HepG2 (cell line): ENCODE measurements around the gene GPR137. TPM values are rescaled to one million over a fixed set of nuclear protein-coding genes. Genes with fewer than 3 reads are reported as not detected.

ENCODE experiments used
- CBFB ChIP-seq: sonication (generic); formaldehyde crosslinking; IDR thresholded peaks from 2 replicates; pipeline ENCODE4 v1.4.0; 2020; ENCODE audit warnings: missing genetic modification reagents
- HMG20B ChIP-seq: conservative IDR thresholded peaks from 2 replicates; pipeline ENCODE4 v1.6.1; 2016; ENCODE audit warnings: missing genetic modification reagents, missing compliant biosample characterization
- POLR2A ChIP-seq, 2 experiments: IDR thresholded peaks; 2 replicates each; pipeline ENCODE4 v1.6.1; 2011; ENCODE audit warnings: low read depth in 2 of 2, low read length in 2 of 2, mild to moderate bottlenecking in 1 of 2, moderate library complexity in 1 of 2; ENCODE audit not compliant: insufficient read depth in 1 of 2
- SALL2 ChIP-seq: sonication (generic); formaldehyde crosslinking; IDR thresholded peaks from 2 replicates; pipeline ENCODE4 v1.8.1; 2023; ENCODE audit warnings: mild to moderate bottlenecking, missing genetic modification reagents, inconsistent platforms
- ZBTB1 ChIP-seq: sonication (generic); formaldehyde crosslinking; IDR thresholded peaks from 2 replicates; pipeline ENCODE4 v1.4.0; 2020; ENCODE audit warnings: missing genetic modification reagents, borderline replicate concordance
- ZBTB42 ChIP-seq: sonication (generic); formaldehyde crosslinking; IDR thresholded peaks from 2 replicates; pipeline ENCODE4 v1.5.0; 2020; ENCODE audit warnings: mild to moderate bottlenecking, missing genetic modification reagents
- ZNF605 ChIP-seq: sonication (generic); formaldehyde crosslinking; IDR thresholded peaks from 2 replicates; pipeline ENCODE4 v1.8.0; 2022; ENCODE audit warnings: mild to moderate bottlenecking, missing genetic modification reagents
- polyA plus RNA-seq, 8 experiments: library from polyadenylated mRNA; depleted of rRNA in 3 of 8; stranded (reverse) in 7 of 8; unstranded in 1 of 8; fragments of >200 nt; fragmentation: Illumina TruSeq in 4 of 8; extraction: Trizol in 4 of 8; gene quantifications; 2 replicates each; pipeline versions ENCODE4 v1.2.1 to v1.2.3, GENCODE V29; 2011 to 2016; ENCODE audit warnings: low read depth in 4 of 8, missing spikeins in 1 of 8, mixed read lengths in 1 of 8; ENCODE audit not compliant: insufficient read depth in 1 of 8
- total RNA-seq, 5 experiments: library from RNA; depleted of rRNA; stranded (reverse); fragments of >200 nt; fragmentation: Illumina TruSeq; extraction: Trizol; gene quantifications; 2 replicates each; pipeline ENCODE4 v1.2.3, GENCODE V29; 2016; ENCODE audit warnings: low read depth in 1 of 5
- TF ChIP-seq, protein P1 (sequence below): sonication (generic); formaldehyde crosslinking; IDR thresholded peaks from 2 replicates; pipeline ENCODE4 v1.8.1; 2023; ENCODE audit warnings: mild to moderate bottlenecking, missing genetic modification reagents
- TF ChIP-seq, protein P2 (sequence below), 2 experiments: sonication (generic) in 1 of 2; formaldehyde crosslinking in 1 of 2; IDR thresholded peaks; 2 replicates each; pipeline versions ENCODE4 v1.4.0 to v1.6.1; 2018 to 2020; ENCODE audit warnings: missing genetic modification reagents in 2 of 2, borderline replicate concordance in 1 of 2, low read depth in 1 of 2, mild to moderate bottlenecking in 1 of 2, missing biosample characterization in 1 of 2
- TF ChIP-seq, protein P3 (sequence below): sonication (generic); formaldehyde crosslinking; IDR thresholded peaks from 2 replicates; pipeline ENCODE4 v1.5.0; 2020; ENCODE audit warnings: mild to moderate bottlenecking, missing genetic modification reagents
- TF ChIP-seq, protein P4 (sequence below): sonication (generic); formaldehyde crosslinking; IDR thresholded peaks from 2 replicates; pipeline ENCODE4 v1.4.0; 2020; ENCODE audit warnings: missing genetic modification reagents

The GPR137 gene
- total and polyA plus RNA-seq, 2 of the 13 experiments (the other 11 are each of a cell fraction or from before 2014, with no cell fraction given), result 8.5 to 13.2 TPM

DNA sequence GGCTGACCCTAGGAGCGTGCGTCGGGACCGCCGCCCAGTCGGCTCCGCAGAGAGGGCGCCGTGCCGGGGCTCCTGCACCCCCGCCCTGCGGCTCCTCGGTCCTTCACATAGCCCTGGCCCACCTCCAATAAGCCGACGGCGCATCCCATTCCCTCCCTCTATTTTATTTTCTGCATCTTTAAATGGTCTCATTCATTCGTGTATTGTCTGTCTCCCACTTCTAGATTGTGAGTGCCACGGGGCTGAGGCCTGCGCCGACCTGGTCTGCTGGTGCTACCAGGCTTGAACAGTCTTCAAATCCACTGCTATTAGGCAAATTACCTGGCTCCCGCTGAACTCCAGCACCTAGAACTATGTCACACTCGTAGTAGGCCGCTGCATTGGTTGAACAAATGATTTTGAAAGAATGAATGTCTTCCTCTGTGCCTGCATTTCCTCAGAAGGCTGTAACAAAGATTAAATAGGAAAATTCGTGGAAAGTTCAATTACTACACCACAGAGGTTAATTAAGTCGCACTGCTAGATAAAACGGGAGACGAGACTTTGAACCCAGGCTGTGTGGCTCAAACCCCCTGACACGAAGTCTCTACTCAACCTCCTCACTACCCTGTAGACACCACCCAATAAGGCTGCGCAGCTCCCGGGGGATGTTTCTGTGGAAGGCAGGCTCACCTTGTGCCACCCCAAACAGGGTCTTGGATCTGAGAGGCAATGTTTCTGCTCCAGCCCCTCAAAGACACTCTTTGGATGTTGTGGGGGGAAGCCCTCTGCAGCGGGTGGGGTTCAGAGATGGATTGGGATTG is 37.7 kb upstream of the GPR137 start (continued):
- TF ChIP-seq, protein P1, sequence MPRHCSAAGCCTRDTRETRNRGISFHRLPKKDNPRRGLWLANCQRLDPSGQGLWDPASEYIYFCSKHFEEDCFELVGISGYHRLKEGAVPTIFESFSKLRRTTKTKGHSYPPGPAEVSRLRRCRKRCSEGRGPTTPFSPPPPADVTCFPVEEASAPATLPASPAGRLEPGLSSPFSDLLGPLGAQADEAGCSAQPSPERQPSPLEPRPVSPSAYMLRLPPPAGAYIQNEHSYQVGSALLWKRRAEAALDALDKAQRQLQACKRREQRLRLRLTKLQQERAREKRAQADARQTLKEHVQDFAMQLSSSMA (CRISPR knock-in tag), result no peak
- TF ChIP-seq, protein P2, sequence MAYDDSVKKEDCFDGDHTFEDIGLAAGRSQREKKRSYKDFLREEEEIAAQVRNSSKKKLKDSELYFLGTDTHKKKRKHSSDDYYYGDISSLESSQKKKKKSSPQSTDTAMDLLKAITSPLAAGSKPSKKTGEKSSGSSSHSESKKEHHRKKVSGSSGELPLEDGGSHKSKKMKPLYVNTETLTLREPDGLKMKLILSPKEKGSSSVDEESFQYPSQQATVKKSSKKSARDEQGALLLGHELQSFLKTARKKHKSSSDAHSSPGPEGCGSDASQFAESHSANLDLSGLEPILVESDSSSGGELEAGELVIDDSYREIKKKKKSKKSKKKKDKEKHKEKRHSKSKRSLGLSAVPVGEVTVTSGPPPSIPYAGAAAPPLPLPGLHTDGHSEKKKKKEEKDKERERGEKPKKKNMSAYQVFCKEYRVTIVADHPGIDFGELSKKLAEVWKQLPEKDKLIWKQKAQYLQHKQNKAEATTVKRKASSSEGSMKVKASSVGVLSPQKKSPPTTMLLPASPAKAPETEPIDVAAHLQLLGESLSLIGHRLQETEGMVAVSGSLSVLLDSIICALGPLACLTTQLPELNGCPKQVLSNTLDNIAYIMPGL (CRISPR knock-in tag; IDR thresholded peaks at IDR 0.05; ENCODE audit: borderline replicate concordance in 1 of 2, low read depth in 1 of 2), result no peak
- TF ChIP-seq, protein P3, sequence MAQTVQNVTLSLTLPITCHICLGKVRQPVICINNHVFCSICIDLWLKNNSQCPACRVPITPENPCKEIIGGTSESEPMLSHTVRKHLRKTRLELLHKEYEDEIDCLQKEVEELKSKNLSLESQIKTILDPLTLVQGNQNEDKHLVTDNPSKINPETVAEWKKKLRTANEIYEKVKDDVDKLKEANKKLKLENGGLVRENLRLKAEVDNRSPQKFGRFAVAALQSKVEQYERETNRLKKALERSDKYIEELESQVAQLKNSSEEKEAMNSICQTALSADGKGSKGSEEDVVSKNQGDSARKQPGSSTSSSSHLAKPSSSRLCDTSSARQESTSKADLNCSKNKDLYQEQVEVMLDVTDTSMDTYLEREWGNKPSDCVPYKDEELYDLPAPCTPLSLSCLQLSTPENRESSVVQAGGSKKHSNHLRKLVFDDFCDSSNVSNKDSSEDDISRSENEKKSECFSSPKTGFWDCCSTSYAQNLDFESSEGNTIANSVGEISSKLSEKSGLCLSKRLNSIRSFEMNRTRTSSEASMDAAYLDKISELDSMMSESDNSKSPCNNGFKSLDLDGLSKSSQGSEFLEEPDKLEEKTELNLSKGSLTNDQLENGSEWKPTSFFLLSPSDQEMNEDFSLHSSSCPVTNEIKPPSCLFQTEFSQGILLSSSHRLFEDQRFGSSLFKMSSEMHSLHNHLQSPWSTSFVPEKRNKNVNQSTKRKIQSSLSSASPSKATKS (CRISPR knock-in tag), result no peak
- TF ChIP-seq CBFB (no peak), HMG20B (CRISPR knock-in tag) (no peak), SALL2 (no peak), ZNF605 (CRISPR knock-in tag) (0 out of 2 replicates have a peak, but pooled peaks have one; percentile 26), ZBTB42 (CRISPR knock-in tag) (no peak), POLR2A (IDR thresholded peaks at IDR 0.05; ENCODE audit: insufficient read depth in 1 of 2, low read depth in 2 of 2, low read length in 2 of 2) (no peak), ZBTB1 (CRISPR knock-in tag) (no peak)
- TF ChIP-seq, protein P4, sequence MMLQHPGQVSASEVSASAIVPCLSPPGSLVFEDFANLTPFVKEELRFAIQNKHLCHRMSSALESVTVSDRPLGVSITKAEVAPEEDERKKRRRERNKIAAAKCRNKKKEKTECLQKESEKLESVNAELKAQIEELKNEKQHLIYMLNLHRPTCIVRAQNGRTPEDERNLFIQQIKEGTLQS (CRISPR knock-in tag), result no peak
